Mesothelial cell of epicardium (in vitro differentiated cells): ENCODE data around the gene PCMT1. TPM values are rescaled to one million over a fixed set of nuclear protein-coding genes. Genes with fewer than 3 reads are reported as not detected.
A peak's percentile ranks its signal among the peaks of the same experiment; 100 is the strongest.

Experiments
- DNase-seq, 2 experiments: peaks; one replicate each; pipeline ENCODE4 v3.0.0; 2021; ENCODE audit warnings: low spot score in 2 of 2; ENCODE audit not compliant: unreplicated experiment in 2 of 2
- H3K27ac Mint-ChIP-seq: 2 replicates; pipeline ENCODE4 v1.8.0; 2021; ENCODE audit warnings: mixed read lengths
- H3K27me3 Mint-ChIP-seq: 2 replicates; pipeline ENCODE4 v1.8.0; 2021; ENCODE audit warnings: low read depth, mixed read lengths
- H3K36me3 Mint-ChIP-seq: 2 replicates; pipeline ENCODE4 v1.8.0; 2021; ENCODE audit warnings: mixed read lengths
- H3K4me1 Mint-ChIP-seq: 2 replicates; pipeline ENCODE4 v1.8.0; 2021; ENCODE audit warnings: mixed read lengths
- H3K4me3 Mint-ChIP-seq: 2 replicates; pipeline ENCODE4 v1.8.0; 2021; ENCODE audit warnings: mild to moderate bottlenecking, moderate library complexity, mixed read lengths
- H3K9me3 Mint-ChIP-seq: 2 replicates; pipeline ENCODE4 v1.8.0; 2021; ENCODE audit warnings: mixed read lengths
- CTCF ChIP-seq: fragments of 200-600 bp; sonication (generic); IDR thresholded peaks from one replicate; pipeline ENCODE4 v1.5.0; 2021; ENCODE audit warnings: antibody characterized with exemption; ENCODE audit not compliant: unreplicated experiment
- total RNA-seq: library from RNA; stranded (reverse); gene quantifications from 3 replicates; pipeline ENCODE4 v1.2.1, GENCODE V29; 2021

PCMT1 gene
- 43.4 to 45.6 TPM (median 44.4 TPM) in 3 replicates for total RNA-seq

GRCh38 chr6:149749594-149750135, at the start of gene PCMT1:
Gene PCMT1 (plus strand): TSS chr6:149749741. CDS start chr6:149749902, 161 bp downstream.
- DNase-seq, result peak; percentile 84 to 92
- no peaks in the 10 kb centered on the region for H3K9me3 Mint-ChIP-seq
- peak within 1 kb of the TSS; percentile 85 for H3K4me3 Mint-ChIP-seq
- H3K27me3 Mint-ChIP-seq, result no peaks in the 10 kb centered on the region
- TF ChIP-seq CTCF, result no peak
- no peaks in the 10 kb centered on the region for H3K36me3 Mint-ChIP-seq
- peaks cover 21% of the 10 kb centered on the region for H3K4me1 Mint-ChIP-seq
- H3K27ac Mint-ChIP-seq, result peak within 1 kb of the TSS; percentile 89

GRCh38 chr6:149701714-149702113, 47.8 kb upstream of the PCMT1 start:
- Mint-ChIP-seq H3K27ac (peak overlapping the region; percentile 50), H3K4me3 (no peak overlapping the region), H3K9me3 (no peaks in the 10 kb centered on the region), H3K4me1 (peaks cover 11% of the 10 kb centered on the region), H3K36me3 (peaks cover 3% of the 10 kb centered on the region), H3K27me3 (no peaks in the 10 kb centered on the region)
- TF ChIP-seq CTCF, result no peak
- no peak for DNase-seq

GRCh38 chr6:149711711-149712110, 37.8 kb upstream of the PCMT1 start:
- H3K4me3 Mint-ChIP-seq, result no peak overlapping the region
- H3K27me3 Mint-ChIP-seq, result no peaks in the 10 kb centered on the region
- peaks cover 29% of the 10 kb centered on the region for H3K4me1 Mint-ChIP-seq
- no peak for TF ChIP-seq CTCF
- no peak for DNase-seq
- H3K27ac Mint-ChIP-seq, result no peak overlapping the region
- H3K9me3 Mint-ChIP-seq, result no peaks in the 10 kb centered on the region
- peaks cover 7% of the 10 kb centered on the region for H3K36me3 Mint-ChIP-seq

- no peak overlapping the region for H3K27ac Mint-ChIP-seq
- H3K27me3 Mint-ChIP-seq, result no peaks in the 10 kb centered on the region
- no peak for TF ChIP-seq CTCF
- H3K36me3 Mint-ChIP-seq, result peaks cover 7% of the 10 kb centered on the region
- H3K4me1 Mint-ChIP-seq, result peaks cover 27% of the 10 kb centered on the region
- H3K9me3 Mint-ChIP-seq, result no peaks in the 10 kb centered on the region
- DNase-seq, result no peak
- no peak overlapping the region for H3K4me3 Mint-ChIP-seq
Observed at GRCh38 chr6:149714442-149714841, 35.1 kb upstream of the PCMT1 start.

GRCh38 chr6:149716181-149716963, 33.2 kb upstream of the PCMT1 start:
- Mint-ChIP-seq H3K36me3 (peaks cover 5% of the 10 kb centered on the region), H3K4me1 (peaks cover 20% of the 10 kb centered on the region), H3K9me3 (no peaks in the 10 kb centered on the region), H3K27ac (peak overlapping the region; percentile 81), H3K27me3 (no peaks in the 10 kb centered on the region), H3K4me3 (peak overlapping the region; percentile 88)
- no peak for TF ChIP-seq CTCF
- DNase-seq, result no peak
